Colonic mucosa (tissue), 4 donors: ENCODE results near the gene ABHD2. TPM values are rescaled to one million over a fixed set of nuclear protein-coding genes. Genes with fewer than 3 reads are reported as not detected.

Experiments used
- DNase-seq: peaks from one replicate; pipeline ENCODE4 v3.0.0-alpha.2; 2020
- H3K27ac ChIP-seq: fragments of 200-600 bp; one replicate; pipeline ENCODE4 v1.8.0; 2021
- H3K27me3 ChIP-seq: fragments of 200-600 bp; one replicate; pipeline ENCODE4 v1.8.0; 2021
- H3K36me3 ChIP-seq: fragments of 200-600 bp; one replicate; pipeline ENCODE4 v1.8.0; 2021
- H3K4me1 ChIP-seq: fragments of 200-600 bp; one replicate; pipeline ENCODE4 v1.8.0; 2021; ENCODE audit warnings: mild to moderate bottlenecking
- H3K4me3 ChIP-seq: fragments of 200-600 bp; one replicate; pipeline ENCODE4 v1.8.0; 2021
- H3K9ac ChIP-seq, 2 donors: one replicate each; pipeline ENCODE4 v1.7.0; 2013; ENCODE audit warnings: control low read depth in 2 of 2, low read depth in 2 of 2, low read length in 2 of 2
- H3K9me3 ChIP-seq: fragments of 200-600 bp; one replicate; pipeline ENCODE4 v1.8.0; 2021
- CTCF ChIP-seq: fragments of 200-600 bp; IDR thresholded peaks from one replicate; pipeline ENCODE4 v1.8.0; 2022; ENCODE audit warnings: antibody characterized with exemption, mild to moderate bottlenecking
- intact Hi-C: fragments of 100-400 bp; cut with DNase I; formaldehyde crosslinking; loops from one replicate; pipeline ENCODE4 v1.14.1; 2022
- total RNA-seq, 2 donors: library from RNA; stranded (reverse); fragmentation: NEBNext Ultra II Directional in 1 of 2; extraction: Animal tissue kit (Norgen Biotek cat#: 25700) in 1 of 2; gene quantifications; one replicate each; pipeline ENCODE4 v1.2.1, GENCODE V29; 2021
- donor health status: healthy.
- donor health status: DM: no; HTN: no; CAD: no.
- donor health status: DM: no; HTN: no; CAD: no.

ABHD2 gene
- total RNA-seq, 2 donors from 2014 or later, result 71.5 to 86.7 TPM

GRCh38 chr15:89109238-89109637 lies 21.0 kb downstream of the ABHD2 start:
- no peak for DNase-seq
- peaks cover 8% of the 10 kb centered on the region for H3K4me1 ChIP-seq
- intact Hi-C loops, result no loop called here
- H3K27me3 ChIP-seq, result no peaks in the 10 kb centered on the region
- H3K4me3 ChIP-seq, result no peak overlapping the region
- H3K9ac ChIP-seq, result no peak overlapping the region
- no peaks in the 10 kb centered on the region for H3K36me3 ChIP-seq
- H3K9me3 ChIP-seq, result no peaks in the 10 kb centered on the region
- H3K27ac ChIP-seq, result no peak overlapping the region
- TF ChIP-seq CTCF, result no peak

GRCh38 chr15:89110060-89110459 lies 21.8 kb downstream of the ABHD2 start:
- H3K9me3 ChIP-seq, result no peaks in the 10 kb centered on the region
- peaks cover 8% of the 10 kb centered on the region for H3K4me1 ChIP-seq
- H3K4me3 ChIP-seq, result no peak overlapping the region
- intact Hi-C loops, result no loop called here
- no peak for TF ChIP-seq CTCF
- H3K9ac ChIP-seq, result no peak overlapping the region
- H3K27ac ChIP-seq, result no peak overlapping the region
- no peaks in the 10 kb centered on the region for H3K36me3 ChIP-seq
- H3K27me3 ChIP-seq, result no peaks in the 10 kb centered on the region
- no peak for DNase-seq

- Histone ChIP-seq H3K36me3 (no peaks in the 10 kb centered on the region), H3K9me3 (no peaks in the 10 kb centered on the region), H3K27ac (peak overlapping the region; percentile 58), H3K27me3 (no peaks in the 10 kb centered on the region), H3K9ac (no peak overlapping the region), H3K4me1 (peaks cover 8% of the 10 kb centered on the region), H3K4me3 (no peak overlapping the region)
- TF ChIP-seq CTCF, result no peak
- DNase-seq, result no peak
- intact Hi-C loops, result no loop called here
Observed at GRCh38 chr15:89111352-89111751, 23.1 kb downstream of the ABHD2 start.

- peaks cover 8% of the 10 kb centered on the region for H3K4me1 ChIP-seq
- peak overlapping the region; percentile 58 for H3K27ac ChIP-seq
- H3K27me3 ChIP-seq, result no peaks in the 10 kb centered on the region
- no peak overlapping the region for H3K4me3 ChIP-seq
- DNase-seq, result no peak
- intact Hi-C loops, result no loop called here
- TF ChIP-seq CTCF, result no peak
- no peaks in the 10 kb centered on the region for H3K9me3 ChIP-seq
- H3K36me3 ChIP-seq, result no peaks in the 10 kb centered on the region
- H3K9ac ChIP-seq, result no peak overlapping the region
Observed at GRCh38 chr15:89111961-89112340, 23.7 kb downstream of the ABHD2 start.

- H3K9me3 ChIP-seq, result no peaks in the 10 kb centered on the region
- DNase-seq, result peak; percentile 79
- no peak for TF ChIP-seq CTCF
- H3K9ac ChIP-seq, result peak overlapping the region in 1 of 2 donors; percentile 58
- no peaks in the 10 kb centered on the region for H3K27me3 ChIP-seq
- peaks cover 8% of the 10 kb centered on the region for H3K4me1 ChIP-seq
- H3K36me3 ChIP-seq, result no peaks in the 10 kb centered on the region
- intact Hi-C loops, result no loop called here
- no peak overlapping the region for H3K4me3 ChIP-seq
- peak overlapping the region; percentile 58 for H3K27ac ChIP-seq
Observed at GRCh38 chr15:89112341-89112971, 24.2 kb downstream of the ABHD2 start.
